SK-N-SH treated with all-trans-retinoic acid at 6 μM for 48 hours (cell line): Measurements from ENCODE around the gene ZSWIM7.

ENCODE experiments used
- ARNTL ChIP-seq: fragments of 450-650 bp; formaldehyde crosslinking; IDR thresholded peaks from 2 replicates; pipeline ENCODE4 v1.5.0; 2020; ENCODE audit warnings: low read depth, mild to moderate bottlenecking, moderate library complexity, borderline replicate concordance
- CSDC2 ChIP-seq: fragments of 250-450 bp; sonication (Bioruptor Pico); IDR thresholded peaks from 2 replicates; pipeline ENCODE4 v1.5.0; 2020; ENCODE audit warnings: mild to moderate bottlenecking, moderate library complexity
- POU6F1 ChIP-seq: fragments of 250-450 bp; sonication (Bioruptor Pico); IDR thresholded peaks from 2 replicates; pipeline ENCODE4 v1.8.0; 2021; ENCODE audit warnings: low read depth, mild to moderate bottlenecking, moderate library complexity, borderline replicate concordance
- ZNF70 ChIP-seq: fragments of 450-650 bp; formaldehyde crosslinking; IDR thresholded peaks from 2 replicates; pipeline ENCODE4 v1.5.0; 2020; ENCODE audit warnings: mild to moderate bottlenecking, moderate library complexity

- TF ChIP-seq CSDC2 (CRISPR knock-in tag) (no peak), POU6F1 (no peak), ARNTL (no peak), ZNF70 (CRISPR knock-in tag) (no peak)
Observed at GRCh38 chr17:15971098-15971678, 28.3 kb downstream of the ZSWIM7 start.
